ENCODE data around the gene LRCH3. TPM values are rescaled to one million over a fixed set of nuclear protein-coding genes. Genes with fewer than 3 reads are reported as not detected.

Gene LRCH3
- total and polyA plus RNA-seq, 2 of the 13 experiments (the other 11 are each of a cell fraction or from before 2014, with no cell fraction given): 25.5 to 103 TPM

- TF ChIP-seq ZNF761 (CRISPR knock-in tag; conservative IDR thresholded peaks at IDR 0.05) (0 out of 2 replicates have a peak, but pooled peaks have one; percentile 55), IKZF5 (CRISPR knock-in tag; IDR thresholded peaks at IDR 0.05) (peak; percentile 71), SMAD3 (CRISPR knock-in tag; IDR thresholded peaks at IDR 0.05) (no peak), ZBTB42 (CRISPR knock-in tag; IDR thresholded peaks at IDR 0.05) (no peak; the same call in 1 of the 2 replicates), ZNF737 (CRISPR knock-in tag; IDR thresholded peaks at IDR 0.05; ENCODE audit: borderline replicate concordance) (no peak; the same call in 1 of the 2 replicates), AGO1 (IDR thresholded peaks at IDR 0.05; ENCODE audit: low read depth, low read length, poor library complexity, severe bottlenecking) (peak; percentile 62), SAP130 (CRISPR knock-in tag; IDR thresholded peaks at IDR 0.05; ENCODE audit: low read depth) (peak; percentile 78), MIXL1 (CRISPR knock-in tag; IDR thresholded peaks at IDR 0.05) (peak; percentile 64), KLF16 (CRISPR knock-in tag; IDR thresholded peaks at IDR 0.05) (peak in 1 of 2 experiments; percentile 93; a peak in 2 of 4 replicates), BHLHE40 (IDR thresholded peaks at IDR 0.05; ENCODE audit: low read length) (no peak), MTA3 (CRISPR knock-in tag; IDR thresholded peaks at IDR 0.05) (no peak), HNRNPL (IDR thresholded peaks at IDR 0.05; ENCODE audit: low read depth, low read length) (no peak), ZFP90 (CRISPR knock-in tag; IDR thresholded peaks at IDR 0.05; ENCODE audit: borderline replicate concordance) (peak; percentile 85), GTF3A (CRISPR knock-in tag; conservative IDR thresholded peaks at IDR 0.05) (0 out of 2 replicates have a peak, but pooled peaks have one; percentile 78), SRY (CRISPR knock-in tag; IDR thresholded peaks at IDR 0.05) (peak; percentile 95), ZNF747 (CRISPR knock-in tag; IDR thresholded peaks at IDR 0.05; ENCODE audit: borderline replicate concordance) (peak; percentile 60; the same call in 1 of the 2 replicates), SRSF9 (IDR thresholded peaks at IDR 0.05; ENCODE audit: borderline replicate concordance, insufficient read depth, low read depth, low read length, poor library complexity, severe bottlenecking) (no peak), FOXC1 (CRISPR knock-in tag; IDR thresholded peaks at IDR 0.05; ENCODE audit: borderline replicate concordance) (peak; percentile 95), SAFB2 (CRISPR knock-in tag; IDR thresholded peaks at IDR 0.05; ENCODE audit: borderline replicate concordance, low read depth) (peak; percentile 72; the same call in 1 of the 2 replicates), NKX3-1 (CRISPR knock-in tag; IDR thresholded peaks at IDR 0.05) (0 out of 2 replicates have a peak, but pooled peaks have one; percentile 61)
- TF ChIP-seq, protein P1, sequence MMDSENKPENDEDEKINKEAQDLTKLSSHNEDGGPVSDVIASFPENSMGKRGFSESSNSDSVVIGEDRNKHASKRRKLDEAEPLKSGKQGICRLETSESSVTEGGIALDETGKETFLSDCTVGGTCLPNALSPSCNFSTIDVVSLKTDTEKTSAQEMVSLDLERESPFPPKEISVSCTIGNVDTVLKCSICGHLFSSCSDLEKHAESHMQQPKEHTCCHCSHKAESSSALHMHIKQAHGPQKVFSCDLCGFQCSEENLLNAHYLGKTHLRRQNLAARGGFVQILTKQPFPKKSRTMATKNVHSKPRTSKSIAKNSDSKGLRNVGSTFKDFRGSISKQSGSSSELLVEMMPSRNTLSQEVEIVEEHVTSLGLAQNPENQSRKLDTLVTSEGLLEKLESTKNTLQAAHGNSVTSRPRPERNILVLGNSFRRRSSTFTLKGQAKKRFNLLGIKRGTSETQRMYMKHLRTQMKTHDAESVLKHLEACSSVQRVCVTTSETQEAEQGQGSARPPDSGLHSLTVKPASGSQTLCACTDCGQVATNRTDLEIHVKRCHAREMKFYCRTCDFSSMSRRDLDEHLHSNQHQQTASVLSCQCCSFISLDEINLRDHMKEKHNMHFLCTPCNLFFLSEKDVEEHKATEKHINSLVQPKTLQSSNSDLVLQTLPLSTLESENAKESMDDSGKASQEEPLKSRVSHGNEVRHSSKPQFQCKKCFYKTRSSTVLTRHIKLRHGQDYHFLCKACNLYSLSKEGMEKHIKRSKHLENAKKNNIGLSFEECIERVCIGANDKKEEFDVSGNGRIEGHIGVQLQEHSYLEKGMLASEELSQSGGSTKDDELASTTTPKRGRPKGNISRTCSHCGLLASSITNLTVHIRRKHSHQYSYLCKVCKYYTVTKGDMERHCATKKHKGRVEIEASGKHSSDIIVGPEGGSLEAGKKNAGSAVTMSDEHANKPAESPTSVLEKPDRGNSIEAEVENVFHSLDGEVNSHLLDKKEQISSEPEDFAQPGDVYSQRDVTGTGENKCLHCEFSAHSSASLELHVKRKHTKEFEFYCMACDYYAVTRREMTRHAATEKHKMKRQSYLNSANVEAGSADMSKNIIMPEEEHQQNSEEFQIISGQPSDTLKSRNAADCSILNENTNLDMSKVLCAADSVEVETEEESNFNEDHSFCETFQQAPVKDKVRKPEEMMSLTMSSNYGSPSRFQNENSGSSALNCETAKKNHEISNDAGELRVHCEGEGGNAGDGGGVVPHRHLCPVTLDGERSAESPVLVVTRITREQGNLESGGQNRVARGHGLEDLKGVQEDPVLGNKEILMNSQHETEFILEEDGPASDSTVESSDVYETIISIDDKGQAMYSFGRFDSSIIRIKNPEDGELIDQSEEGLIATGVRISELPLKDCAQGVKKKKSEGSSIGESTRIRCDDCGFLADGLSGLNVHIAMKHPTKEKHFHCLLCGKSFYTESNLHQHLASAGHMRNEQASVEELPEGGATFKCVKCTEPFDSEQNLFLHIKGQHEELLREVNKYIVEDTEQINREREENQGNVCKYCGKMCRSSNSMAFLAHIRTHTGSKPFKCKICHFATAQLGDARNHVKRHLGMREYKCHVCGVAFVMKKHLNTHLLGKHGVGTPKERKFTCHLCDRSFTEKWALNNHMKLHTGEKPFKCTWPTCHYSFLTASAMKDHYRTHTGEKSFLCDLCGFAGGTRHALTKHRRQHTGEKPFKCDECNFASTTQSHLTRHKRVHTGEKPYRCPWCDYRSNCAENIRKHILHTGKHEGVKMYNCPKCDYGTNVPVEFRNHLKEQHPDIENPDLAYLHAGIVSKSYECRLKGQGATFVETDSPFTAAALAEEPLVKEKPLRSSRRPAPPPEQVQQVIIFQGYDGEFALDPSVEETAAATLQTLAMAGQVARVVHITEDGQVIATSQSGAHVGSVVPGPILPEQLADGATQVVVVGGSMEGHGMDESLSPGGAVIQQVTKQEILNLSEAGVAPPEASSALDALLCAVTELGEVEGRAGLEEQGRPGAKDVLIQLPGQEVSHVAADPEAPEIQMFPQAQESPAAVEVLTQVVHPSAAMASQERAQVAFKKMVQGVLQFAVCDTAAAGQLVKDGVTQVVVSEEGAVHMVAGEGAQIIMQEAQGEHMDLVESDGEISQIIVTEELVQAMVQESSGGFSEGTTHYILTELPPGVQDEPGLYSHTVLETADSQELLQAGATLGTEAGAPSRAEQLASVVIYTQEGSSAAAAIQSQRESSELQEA (CRISPR knock-in tag; IDR thresholded peaks at IDR 0.05; ENCODE audit: not compliant biosample characterization): no peak
Measured at GRCh38 chr3:197791113-197791891, at the start of gene LRCH3 (continued).
